CD4-positive, alpha-beta T cell treated with Interleukin-4 for 1 hour (primary cell): ENCODE measurements around the gene LRRC2.
A peak's percentile ranks its signal among the peaks of the same experiment; 100 is the strongest.

Experiments
- DNase-seq, 2 donors: peaks; one replicate each; pipeline ENCODE4 v3.0.0-alpha.2; 2020 to 2022

The LRRC2 gene

GRCh38 chr3:46492890-46493547, 73.1 kb downstream of the LRRC2 start:
- no peak for DNase-seq

GRCh38 chr3:46491089-46492070, 74.7 kb downstream of the LRRC2 start:
- DNase-seq, result no peak

- no peak for DNase-seq
These were observed 75.6 kb downstream of the LRRC2 start for GRCh38 chr3:46490338-46491084.

- DNase-seq, result no peak
These were observed 76.2 kb downstream of the LRRC2 start for GRCh38 chr3:46489875-46490274.

- no peak for DNase-seq
These were observed 76.7 kb downstream of the LRRC2 start for GRCh38 chr3:46489381-46489780.

GRCh38 chr3:46488735-46489361, 77.3 kb downstream of the LRRC2 start:
- DNase-seq, result peak; percentile 90 to 91

DNA sequence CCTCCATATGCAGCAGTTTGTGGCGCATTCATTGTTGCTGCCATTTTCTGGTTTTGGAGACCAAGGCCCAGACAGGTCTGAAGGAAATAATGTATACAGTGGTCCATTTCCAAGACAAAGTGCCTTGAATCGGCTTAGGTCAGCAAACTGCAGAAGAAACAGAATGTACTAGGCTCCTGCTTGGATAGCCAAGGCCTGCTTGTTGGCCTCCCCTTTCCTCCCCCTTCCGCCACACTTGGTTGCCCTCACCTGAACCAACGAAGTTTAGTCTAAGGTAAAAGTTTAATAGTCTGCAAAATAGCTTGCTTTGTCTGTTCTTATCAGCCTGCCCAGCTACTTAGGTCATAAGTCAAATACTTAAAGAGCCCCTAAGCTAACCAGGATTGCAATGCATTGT, 80.3 kb downstream of the LRRC2 start:
- no peak for DNase-seq

- no peak for DNase-seq
These were observed 81.0 kb downstream of the LRRC2 start for GRCh38 chr3:46484911-46485778.

GRCh38 chr3:46484388-46484787, 81.7 kb downstream of the LRRC2 start:
- DNase-seq, result no peak

DNA sequence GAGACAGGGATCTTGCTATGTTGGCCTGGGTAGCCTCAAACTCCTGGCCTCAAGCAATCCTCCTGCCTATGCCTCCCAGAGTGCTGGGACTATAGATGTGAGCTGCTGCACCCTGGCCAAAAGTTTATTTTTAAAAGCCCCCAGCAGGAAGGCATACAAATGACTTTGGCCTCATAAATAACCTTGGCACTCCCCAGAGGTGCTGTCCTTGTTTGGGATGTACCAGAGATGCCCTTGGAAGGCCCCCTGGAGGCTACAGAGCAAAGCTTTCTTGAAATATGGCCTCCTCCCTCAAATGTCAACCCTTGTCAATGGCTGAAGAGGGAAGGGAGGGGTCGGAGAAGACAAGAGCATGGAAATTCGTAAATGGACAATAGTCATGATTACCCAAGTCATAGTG, 82.3 kb downstream of the LRRC2 start:
- DNase-seq, result no peak

DNA sequence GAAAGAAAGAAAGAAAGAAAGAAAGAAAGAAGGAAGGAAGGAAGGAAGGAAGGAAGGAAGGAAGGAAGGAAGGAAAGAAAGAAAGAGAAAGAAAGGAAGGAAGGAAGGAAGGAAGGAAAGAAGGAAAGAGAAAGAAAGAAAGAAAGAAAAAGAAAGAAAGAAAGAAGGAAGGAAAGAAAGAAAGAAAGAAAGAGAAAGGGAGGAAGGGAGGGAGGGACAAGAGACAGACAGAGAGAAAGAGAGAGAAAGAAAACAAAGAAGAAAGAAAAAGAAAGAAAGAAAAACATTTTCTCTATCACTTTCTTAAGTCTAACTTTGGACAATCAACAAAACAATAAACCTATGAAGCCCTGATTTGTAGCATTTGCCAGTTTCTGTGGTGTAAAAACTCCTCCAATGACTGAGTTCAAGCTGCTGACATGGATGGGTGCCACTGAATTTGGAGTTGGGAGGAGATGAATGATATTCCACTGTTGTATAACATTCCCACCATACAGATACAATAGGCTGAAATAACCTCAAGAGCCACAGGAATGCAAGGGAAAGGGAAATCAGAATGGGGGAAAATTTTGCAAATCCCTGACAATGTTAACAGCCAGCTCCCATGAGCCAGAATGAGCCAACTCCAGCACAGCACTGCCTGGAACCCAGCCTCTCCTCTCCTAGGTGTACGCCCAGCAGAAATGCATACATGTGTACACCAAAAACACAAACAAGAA, 83.3 kb downstream of the LRRC2 start:
- no peak for DNase-seq

GRCh38 chr3:46481636-46482035, 84.5 kb downstream of the LRRC2 start:
- no peak for DNase-seq

DNA sequence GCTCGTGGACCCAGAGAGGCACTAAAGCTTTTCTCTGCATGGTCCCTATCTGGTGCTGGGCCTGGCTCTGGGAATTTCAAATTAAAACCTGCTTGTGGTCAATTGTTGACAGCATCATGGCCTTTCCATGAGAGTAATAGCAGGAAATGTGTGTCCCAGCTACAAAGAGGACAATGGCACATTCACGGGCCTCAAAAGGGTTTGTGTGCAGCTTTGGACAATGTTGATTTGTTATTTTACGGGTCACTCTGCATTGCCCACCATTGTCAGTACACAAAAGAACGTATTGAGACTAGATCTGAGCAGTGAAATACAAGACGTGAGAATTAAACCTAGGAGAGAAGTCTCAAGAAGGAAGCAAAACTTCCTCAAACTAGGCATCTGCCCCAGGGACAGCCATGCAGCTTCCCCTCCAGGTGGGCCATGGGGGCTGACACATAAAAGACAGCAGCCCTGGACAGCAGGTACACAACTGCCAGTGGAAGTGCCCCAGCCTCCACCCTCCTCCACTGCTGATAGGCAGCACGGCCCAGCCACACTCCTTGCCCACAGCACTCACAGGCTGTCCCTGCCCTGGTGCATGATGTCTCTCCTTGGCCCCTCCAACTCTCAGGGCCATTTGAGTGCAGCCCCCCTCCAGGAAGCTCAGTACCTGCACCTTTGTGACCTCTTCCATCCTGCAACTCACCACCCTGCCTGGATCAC, 85.5 kb downstream of the LRRC2 start:
- no peak for DNase-seq

GRCh38 chr3:46479696-46480095, 86.4 kb downstream of the LRRC2 start:
- no peak for DNase-seq

- DNase-seq, result no peak
These were observed 87.1 kb downstream of the LRRC2 start for GRCh38 chr3:46479021-46479420.

DNA sequence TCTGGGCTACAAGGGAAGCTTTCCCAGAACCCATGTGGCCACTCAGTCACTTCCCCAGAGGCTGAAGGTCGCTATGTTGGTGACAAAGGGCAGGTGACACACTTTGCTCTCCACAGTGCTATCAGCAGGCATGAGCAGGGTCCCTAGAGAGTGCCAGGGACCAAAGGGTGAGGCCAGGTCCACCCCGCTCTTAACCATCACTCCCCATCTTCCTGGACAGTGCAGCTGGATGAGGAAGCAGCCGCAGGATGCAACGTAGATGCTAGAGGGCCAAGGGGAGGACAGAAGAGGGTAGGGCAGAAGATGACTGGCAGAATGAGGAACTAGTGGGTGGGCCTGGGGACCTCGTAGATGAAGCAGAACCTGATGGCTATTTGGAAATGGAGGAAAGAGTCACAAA, 87.8 kb downstream of the LRRC2 start:
- DNase-seq, result no peak

DNA sequence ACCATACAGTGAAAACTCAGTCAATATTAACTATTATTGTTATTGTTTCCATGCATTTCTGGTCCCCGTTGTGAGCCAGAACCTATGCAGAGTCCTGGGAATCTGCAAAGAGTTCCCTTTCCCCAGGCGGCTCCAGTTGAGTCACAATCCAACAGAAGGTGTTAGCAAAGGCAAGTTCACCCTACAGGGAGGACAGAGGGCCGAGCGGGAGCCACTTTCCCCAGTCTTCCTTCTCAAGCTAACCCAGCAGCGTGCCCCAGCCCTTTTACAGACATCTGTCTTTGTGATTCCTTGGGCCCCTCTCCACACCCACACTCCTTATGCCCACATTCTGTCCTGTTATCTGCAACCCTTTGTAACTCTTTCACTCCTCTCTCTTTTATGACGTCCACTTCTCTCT, 88.3 kb downstream of the LRRC2 start:
- DNase-seq, result no peak

DNA sequence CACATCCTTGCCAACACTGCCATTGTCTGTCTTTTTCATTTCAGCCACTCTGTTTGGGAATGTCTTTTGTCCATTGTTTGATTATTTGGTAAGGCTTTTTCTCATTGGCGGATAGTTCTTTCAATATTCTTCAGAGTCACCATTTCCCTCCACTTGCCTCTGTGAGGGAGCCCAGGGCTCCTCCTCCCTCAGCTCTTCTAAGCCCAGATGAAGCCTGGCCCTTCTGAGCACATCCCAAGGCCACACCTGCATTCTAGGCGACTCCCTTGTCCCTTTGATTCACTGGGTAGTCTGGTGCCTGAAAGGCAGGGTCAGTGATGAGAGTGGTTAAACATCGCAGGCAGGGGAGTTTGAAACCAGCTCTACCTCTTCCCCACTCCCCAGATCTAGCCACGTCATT, 89.0 kb downstream of the LRRC2 start:
- no peak for DNase-seq

DNA sequence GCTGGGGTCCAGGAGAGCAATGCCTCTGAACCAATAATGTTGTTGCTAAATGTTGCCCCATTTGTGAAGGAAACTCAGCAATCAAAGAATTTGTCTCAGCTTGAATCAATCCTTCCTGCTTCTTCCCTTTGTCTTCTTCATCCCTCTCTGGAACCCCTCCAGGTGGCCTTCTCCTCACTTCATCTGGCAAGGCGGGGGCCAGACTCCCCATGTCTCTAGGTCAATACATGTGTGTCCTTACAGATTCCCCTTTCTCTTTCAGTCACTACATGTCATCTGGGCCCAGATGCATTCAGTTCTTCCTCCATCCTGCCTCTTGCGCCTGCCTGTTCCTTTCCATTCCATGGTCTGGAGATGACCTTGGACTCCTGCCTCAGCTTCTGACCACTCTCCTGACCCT, 93.4 kb downstream of the LRRC2 start:
- DNase-seq, result no peak

DNA sequence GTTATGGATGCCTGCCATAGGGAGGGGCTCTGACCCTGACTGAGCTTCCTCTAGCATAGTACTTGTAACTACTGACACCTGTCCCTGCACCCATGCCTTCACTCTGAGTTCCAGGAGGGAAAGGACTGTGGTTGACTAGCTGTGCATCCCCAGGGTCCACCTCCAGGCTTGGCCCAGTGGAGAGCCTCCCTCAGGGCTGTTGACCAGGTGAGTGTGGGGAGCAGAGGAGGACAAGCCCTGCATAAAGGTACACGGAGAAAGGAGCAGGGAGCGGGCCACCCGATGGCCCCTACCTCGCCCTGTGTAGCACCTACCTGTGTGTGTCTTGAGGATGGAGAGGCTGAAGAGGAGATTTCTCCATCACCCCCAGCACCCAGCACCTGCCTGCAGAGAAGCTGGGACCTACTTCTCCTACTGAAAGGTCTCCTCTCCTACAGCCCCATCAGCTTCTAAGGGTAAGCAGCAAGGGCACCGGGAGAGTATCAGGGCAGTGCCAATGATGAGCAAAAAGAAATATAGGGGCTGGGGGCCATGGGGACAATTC, 94.7 kb downstream of the LRRC2 start:
- DNase-seq, result no peak
